Measurements from ENCODE around the gene SIGLEC8.
"Not testable (repeated sequence)": the region's sequence is repeated elsewhere in the genome, so short reads cannot be mapped to it uniquely, and the experiment has no call there.

SIGLEC8 gene

GRCh38 chr19:51441410-51442390 is 16.6 kb downstream of the SIGLEC8 start:
- no peak for DNase-seq

- no peak for DNase-seq
These were observed 17.3 kb downstream of the SIGLEC8 start for GRCh38 chr19:51440846-51441409.

- DNase-seq = no peak
These were observed 18.2 kb downstream of the SIGLEC8 start for GRCh38 chr19:51440052-51440451.

- no peak for DNase-seq
These were observed 19.2 kb downstream of the SIGLEC8 start for GRCh38 chr19:51439021-51439465.

GRCh38 chr19:51434456-51434855 is 23.8 kb downstream of the SIGLEC8 start:
- no peak for DNase-seq

DNA sequence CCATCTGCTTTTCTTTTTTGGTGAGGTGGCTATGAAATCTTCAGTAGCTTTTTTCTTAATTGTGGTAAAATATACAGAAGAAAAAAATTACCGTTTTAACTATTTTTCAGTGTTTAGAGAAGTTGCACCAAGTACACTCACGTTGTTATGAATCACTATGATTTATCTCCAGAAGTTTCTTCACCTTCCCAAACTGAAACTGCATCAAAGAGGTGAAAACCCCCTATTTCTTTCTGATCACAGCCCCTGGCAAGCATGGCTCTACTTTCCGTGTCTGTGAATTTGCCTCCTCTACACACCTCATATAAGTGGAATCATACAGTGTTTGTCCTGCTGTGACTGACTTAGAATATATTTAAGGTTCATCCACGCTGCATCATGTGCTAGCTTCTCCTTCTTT is 25.2 kb downstream of the SIGLEC8 start:
- no peak for DNase-seq

GRCh38 chr19:51431124-51431523 is 27.1 kb downstream of the SIGLEC8 start:
- no peak for DNase-seq

GRCh38 chr19:51430221-51430620 is 28.0 kb downstream of the SIGLEC8 start:
- DNase-seq = no peak

DNA sequence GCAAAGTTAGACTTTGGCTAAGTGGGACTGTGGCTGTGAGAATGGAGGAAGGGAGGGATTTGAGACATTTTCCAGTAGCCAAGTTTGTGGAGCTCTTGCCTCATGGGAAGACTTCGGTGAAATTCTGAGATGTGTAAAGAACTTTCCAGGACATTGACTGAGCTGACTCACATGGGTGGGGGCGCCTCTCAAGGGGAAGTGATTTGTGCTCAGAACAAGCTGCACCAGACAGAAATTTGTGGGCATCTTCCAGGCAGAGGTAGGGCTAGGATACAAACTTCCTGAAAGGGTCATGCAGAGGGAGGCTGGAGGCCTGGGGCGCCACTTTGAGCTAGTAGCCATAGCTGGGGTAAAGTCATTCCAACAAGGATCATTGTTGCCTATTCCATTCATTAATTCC is 31.1 kb downstream of the SIGLEC8 start:
- DNase-seq = no peak

DNA sequence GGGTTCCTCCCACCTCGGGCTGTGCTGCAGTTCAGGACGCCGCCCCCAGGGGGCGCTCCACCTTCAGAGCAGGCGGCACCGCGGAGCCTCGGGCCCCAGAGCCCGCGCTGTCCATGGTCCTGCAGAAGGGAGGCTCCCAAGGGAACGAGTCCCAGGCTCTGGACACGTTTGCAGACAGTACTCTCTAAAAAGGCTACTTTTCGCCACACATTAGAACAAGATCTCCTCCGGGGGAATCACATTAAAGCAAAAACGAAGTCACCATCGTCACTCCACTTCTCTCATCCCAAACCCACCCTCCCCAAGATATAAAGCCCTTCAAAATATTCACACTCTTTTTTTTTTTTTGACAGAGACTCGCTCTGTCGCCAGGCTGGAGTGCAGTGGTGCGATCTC is 36.2 kb downstream of the SIGLEC8 start:
- DNase-seq = peak; percentile 79

DNA sequence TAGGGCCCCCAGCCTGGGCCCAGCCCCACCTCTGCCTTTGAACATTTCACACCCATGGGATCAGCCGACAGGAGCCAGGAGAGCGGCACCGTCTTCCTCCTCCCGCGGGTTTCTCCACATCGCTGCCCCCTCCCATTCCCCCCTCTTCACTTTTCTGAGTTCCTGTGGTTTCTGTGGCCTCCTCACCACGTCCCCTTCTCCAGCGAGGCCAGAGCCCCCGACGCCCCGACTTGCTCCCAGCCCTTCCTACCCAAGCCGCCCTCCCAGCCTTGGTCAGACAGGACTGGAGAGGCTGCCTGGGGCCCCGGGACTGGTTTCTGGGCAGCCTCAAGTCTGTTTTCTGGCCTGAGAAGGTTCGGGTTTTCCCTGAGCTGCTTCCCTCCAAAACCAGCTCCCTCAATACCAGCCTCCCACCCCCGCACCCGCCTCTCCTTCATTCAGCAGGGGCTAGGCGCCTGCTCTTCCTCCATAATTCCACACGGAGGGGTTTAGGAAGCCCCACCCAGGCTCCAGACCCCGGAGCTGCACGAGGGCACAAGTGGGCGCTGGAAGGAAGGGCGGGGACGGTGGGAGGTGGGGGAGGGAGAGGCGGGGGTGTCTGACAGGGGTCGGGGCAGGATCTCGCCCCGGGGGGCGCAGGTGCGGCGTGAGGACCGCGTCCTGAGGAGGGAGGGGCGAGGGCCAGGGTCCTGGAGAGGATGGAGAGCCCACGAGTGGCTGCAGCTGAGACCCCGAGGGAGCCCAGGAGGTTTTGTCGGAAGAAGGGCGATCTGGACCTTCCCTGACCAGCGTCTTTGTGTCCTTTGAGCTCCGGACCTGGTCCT is 36.8 kb downstream of the SIGLEC8 start:
- no peak for DNase-seq

GRCh38 chr19:51420511-51420910 is 37.7 kb downstream of the SIGLEC8 start:
- not testable (repeated sequence) for DNase-seq

DNA sequence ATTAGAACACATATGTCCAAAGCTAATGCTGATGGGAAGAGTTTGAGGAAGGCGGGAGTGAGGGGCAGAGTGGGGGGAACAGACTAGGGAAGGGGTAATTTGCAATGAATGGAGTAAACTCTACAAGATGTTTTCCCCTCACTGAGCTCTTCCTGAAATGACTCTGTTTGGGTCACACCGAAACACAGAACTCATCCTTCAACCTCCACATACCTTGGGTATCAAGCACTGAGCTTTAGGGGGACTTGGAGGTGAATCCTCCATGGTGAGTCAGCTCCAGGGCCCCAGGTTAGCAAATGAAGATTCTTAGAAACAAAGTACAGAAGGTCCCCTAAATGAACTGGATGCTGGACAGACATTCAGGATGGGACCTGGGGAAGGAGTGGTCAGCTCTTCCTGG is 39.5 kb downstream of the SIGLEC8 start:
- no peak for DNase-seq

DNA sequence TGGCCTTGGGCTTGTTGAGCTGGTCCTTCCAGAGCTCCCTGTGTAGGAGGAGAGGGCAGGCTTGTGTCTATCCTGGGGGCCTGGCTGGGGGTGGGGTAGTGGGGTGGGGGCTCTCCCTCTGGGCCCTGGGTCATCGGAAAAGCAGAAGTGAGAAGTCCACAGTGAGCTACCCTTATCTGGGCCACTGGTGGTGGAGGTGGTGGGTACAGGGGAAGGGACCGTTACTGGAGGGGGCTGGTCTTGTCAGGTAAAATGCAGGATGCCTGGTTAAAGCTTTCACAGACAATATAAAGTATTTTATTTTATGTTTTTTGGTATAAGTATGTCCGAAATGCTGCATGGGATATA is 40.5 kb downstream of the SIGLEC8 start:
- DNase-seq = no peak

DNA sequence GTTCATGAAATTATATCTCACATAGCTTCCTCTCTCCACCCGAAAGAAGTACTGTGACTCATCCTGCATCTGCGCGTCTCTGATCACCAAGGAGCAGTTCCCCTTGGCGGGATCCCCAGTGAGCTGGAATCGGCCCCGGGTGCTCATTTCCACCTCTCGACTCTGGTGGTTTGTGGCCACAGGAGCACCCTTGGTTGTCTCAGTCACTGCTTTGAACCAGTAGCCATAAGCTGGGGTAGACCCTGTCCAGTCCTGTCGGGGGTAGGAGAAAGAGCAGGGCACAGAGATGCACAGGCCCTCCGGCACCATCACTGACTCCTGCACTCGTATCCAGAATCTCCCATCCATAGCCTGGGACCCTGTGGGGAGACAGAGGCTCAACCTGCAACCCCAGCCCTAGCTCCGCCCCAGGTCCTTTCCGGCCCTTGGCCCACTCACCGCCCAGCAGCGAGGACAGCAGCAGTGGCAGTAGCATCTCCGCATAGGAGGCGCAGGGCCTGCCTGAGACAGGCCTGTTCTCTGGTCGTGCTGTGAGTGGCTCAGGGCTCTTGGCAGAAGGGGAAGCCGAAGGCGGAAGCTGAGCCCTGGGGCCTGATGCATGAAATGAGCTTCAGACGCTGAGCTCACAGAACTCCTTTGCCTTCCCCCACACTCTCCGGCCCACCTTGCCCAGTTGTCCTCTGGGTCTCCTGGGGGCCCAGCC is 41.0 kb downstream of the SIGLEC8 start, which contains the start of gene SIGLEC10:
TSS of gene SIGLEC10 (minus strand) at position 536 of the 703 bp plus-strand sequence. CDS start at position 475, 61 bp downstream.
- no peak for DNase-seq

- not testable (repeated sequence) for DNase-seq
These were observed 41.8 kb downstream of the SIGLEC8 start for GRCh38 chr19:51416422-51416821.

- DNase-seq = no peak
These were observed 43.1 kb downstream of the SIGLEC8 start for GRCh38 chr19:51415187-51415586.

DNA sequence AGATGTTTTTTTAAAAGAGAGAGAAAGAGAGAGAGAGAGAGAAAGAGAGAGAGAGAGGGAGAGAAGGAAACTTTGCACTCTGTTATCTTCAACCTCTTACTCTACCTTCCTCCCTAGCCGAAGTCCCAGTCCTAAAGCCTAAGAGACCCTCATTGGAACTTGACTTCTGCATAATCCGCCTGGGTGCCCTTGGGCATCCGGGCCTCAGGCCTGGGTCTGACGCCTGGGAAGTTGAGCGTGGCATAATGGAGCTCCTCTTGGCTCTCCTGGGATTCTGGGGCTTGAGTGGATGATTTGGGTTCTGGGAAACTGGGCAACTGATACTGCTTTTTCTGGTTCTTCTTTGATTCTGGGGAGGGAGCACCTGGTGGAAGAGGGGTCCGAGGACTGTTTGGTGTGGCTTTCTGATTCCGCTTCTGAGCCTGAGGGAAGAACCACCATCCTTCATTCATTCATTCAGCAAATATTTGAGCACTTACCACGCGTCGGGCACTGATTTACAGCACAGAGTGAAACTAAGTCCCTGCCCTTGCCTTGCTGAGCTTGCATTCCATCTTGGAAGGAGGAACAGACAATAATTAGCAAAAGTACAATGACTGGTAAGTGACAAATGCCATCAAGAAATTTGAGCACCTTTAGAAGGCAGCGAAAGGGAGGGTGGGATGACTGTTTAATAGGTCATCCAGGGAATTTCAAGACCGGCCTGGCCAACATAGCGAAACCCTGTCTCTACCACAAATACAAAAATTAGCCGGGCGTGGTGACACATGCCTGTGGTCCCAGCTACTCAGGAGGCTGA is 47.1 kb downstream of the SIGLEC8 start:
- no peak for DNase-seq

- no peak for DNase-seq
These were observed 50.6 kb downstream of the SIGLEC8 start for GRCh38 chr19:51407511-51408131.

DNA sequence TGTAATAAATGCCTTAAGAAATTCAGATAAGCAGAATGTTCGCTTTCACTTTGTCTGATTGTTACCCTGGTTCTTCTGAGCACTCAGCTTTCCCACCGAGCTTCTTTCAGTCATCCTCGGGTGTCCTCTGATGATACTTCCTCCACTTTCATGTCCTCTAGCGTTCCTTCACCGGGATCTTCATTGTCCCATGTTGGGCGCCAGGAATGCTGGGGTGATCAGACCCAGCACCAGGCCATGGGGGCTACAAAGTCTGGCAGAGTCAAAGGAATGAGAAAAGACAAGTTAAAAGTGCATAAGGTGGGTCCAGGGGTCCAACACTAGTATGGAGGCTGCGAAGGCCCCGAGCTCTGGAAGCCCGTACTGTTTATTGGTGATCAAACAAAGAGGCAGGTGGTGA is 56.1 kb downstream of the SIGLEC8 start:
- DNase-seq = no peak

All from right hindlimb (tissue), 1 donor.